Stomach (tissue), 19 donors: ENCODE data around the gene GRSF1. TPM values are rescaled to one million over a fixed set of nuclear protein-coding genes. Genes with fewer than 3 reads are reported as not detected.

Experiments
- DNase-seq, 2 donors: peaks; one replicate each; pipeline versions ENCODE4 v3.0.0 to v3.0.0-alpha.2; 2013 to 2019
- H3K27ac ChIP-seq, 5 donors: fragments of 200-600 bp in 4 of 5; sonication (generic) in 4 of 5; one replicate each; pipeline ENCODE4 v1.5.1; 2013 to 2019; ENCODE audit warnings: mild to moderate bottlenecking in 1 of 5, moderate library complexity in 1 of 5
- H3K27me3 ChIP-seq, 3 donors: fragments of 200-600 bp; sonication (generic); one replicate each; pipeline ENCODE4 v1.5.1; 2017 to 2019; ENCODE audit warnings: mixed run types in 1 of 3
- H3K36me3 ChIP-seq, 4 donors: fragments of 200-600 bp; sonication (generic); 1 replicate in 3 of 4; 2 replicates in 1 of 4; pipeline ENCODE4 v1.5.1; 2016 to 2019
- H3K4me1 ChIP-seq, 4 donors: fragments of 200-600 bp; sonication (generic); one replicate each; pipeline ENCODE4 v1.5.1; 2016 to 2019
- H3K4me3 ChIP-seq, 4 donors: fragments of 200-600 bp; sonication (generic) in 3 of 4; one replicate each; pipeline ENCODE4 v1.5.1; 2016 to 2019; ENCODE audit warnings: mild to moderate bottlenecking in 1 of 4
- H3K9me3 ChIP-seq, 4 donors: fragments of 200-600 bp; sonication (generic); one replicate each; pipeline ENCODE4 v1.5.1; 2016 to 2019
- EP300 ChIP-seq: sonication (generic); formaldehyde crosslinking; IDR thresholded peaks from one replicate; pipeline ENCODE4 v1.6.1; 2017; ENCODE audit warnings: antibody characterized with exemption
- POLR2A ChIP-seq, 4 donors: fragments of 450-650 bp; IDR thresholded peaks; one replicate each; pipeline ENCODE4 v1.6.1; 2016; ENCODE audit warnings: antibody characterized with exemption in 4 of 4, control low read depth in 2 of 4, mild to moderate bottlenecking in 1 of 4, moderate library complexity in 1 of 4
- POLR2AphosphoS5 ChIP-seq, 3 donors: sonication (generic); formaldehyde crosslinking; IDR thresholded peaks; one replicate each; pipeline ENCODE4 v1.6.1; 2016; ENCODE audit warnings: antibody characterized with exemption in 3 of 3
- WGBS, 5 donors: extraction: QIAGEN DNeasy Blood & Tissue Kit in 3 of 5; methylation state at CpG; one replicate each; pipeline versions ENCODE4 v1.1.5 to v1.1.7; 2013 to 2018; 5-methylcytosine and 5-hydroxymethylcytosine counted together
- intact Hi-C: fragments of 100-400 bp; cut with DNase I; formaldehyde crosslinking; loops from one replicate; pipeline ENCODE4 v1.15.1; 2023; ENCODE audit warnings: low total_unique reads
- long read RNA-seq, 10 donors: transcript quantifications; one replicate each; lab custom pipeline, GENCODE V29; 2026
- polyA plus RNA-seq, 3 donors: library from polyadenylated mRNA; stranded (reverse); fragments of 200-250 nt; gene quantifications; one replicate each; pipeline ENCODE4 v1.2.3, GENCODE V29; 2013
- total RNA-seq, 5 donors: library from RNA; depleted of rRNA; stranded (reverse); fragments of >200 nt; gene quantifications; one replicate each; pipeline versions ENCODE4 v1.1.0 to v1.2.3, GENCODE V29; 2014 to 2016
- TF ChIP-seq, protein P1 (sequence below), 7 experiments: fragments of 450-650 bp in 4 of 7; fragments of 200-600 bp in 3 of 7; sonication (generic) in 3 of 7; IDR thresholded peaks; one replicate each; pipeline ENCODE4 v1.5.1; 2016 to 2019; ENCODE audit warnings: antibody characterized with exemption in 7 of 7, control low read depth in 2 of 7, mild to moderate bottlenecking in 1 of 7
- donor health status: healthy with polysubstance abuse.
- donor health status: Bipolar disorder and iron deficiency.
- donor health status: healthy.

The GRSF1 gene, protein sequence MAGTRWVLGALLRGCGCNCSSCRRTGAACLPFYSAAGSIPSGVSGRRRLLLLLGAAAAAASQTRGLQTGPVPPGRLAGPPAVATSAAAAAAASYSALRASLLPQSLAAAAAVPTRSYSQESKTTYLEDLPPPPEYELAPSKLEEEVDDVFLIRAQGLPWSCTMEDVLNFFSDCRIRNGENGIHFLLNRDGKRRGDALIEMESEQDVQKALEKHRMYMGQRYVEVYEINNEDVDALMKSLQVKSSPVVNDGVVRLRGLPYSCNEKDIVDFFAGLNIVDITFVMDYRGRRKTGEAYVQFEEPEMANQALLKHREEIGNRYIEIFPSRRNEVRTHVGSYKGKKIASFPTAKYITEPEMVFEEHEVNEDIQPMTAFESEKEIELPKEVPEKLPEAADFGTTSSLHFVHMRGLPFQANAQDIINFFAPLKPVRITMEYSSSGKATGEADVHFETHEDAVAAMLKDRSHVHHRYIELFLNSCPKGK
- total RNA-seq: 10 to 100 TPM; 24.0 to 86.5 (median 60.0) TPM
- 10 to 100 TPM; 40.4 to 61.6 (median 52.9) TPM for polyA plus RNA-seq
- long read RNA-seq, donor 1, full-length matches to known transcripts: 8 of 8 reads
- long read RNA-seq, donor 1, partial matches to known transcripts: 0 of 8 reads
- long read RNA-seq, donor 1, other reads (novel, unspliced or antisense): 0 of 8 reads
- long read RNA-seq, donor 2, full-length matches to known transcripts: 5 of 5 reads
- long read RNA-seq, donor 2, partial matches to known transcripts: 0 of 5 reads
- long read RNA-seq, donor 2, other reads (novel, unspliced or antisense): 0 of 5 reads
- long read RNA-seq, donor 3, full-length matches to known transcripts: 13 of 18 reads
- long read RNA-seq, donor 3, partial matches to known transcripts: 5 of 18 reads
- long read RNA-seq, donor 3, other reads (novel, unspliced or antisense): 0 of 18 reads
- long read RNA-seq, donor 4, full-length matches to known transcripts: 1 of 1 reads
- long read RNA-seq, donor 4, partial matches to known transcripts: 0 of 1 reads
- long read RNA-seq, donor 4, other reads (novel, unspliced or antisense): 0 of 1 reads
- long read RNA-seq, donor 5, full-length matches to known transcripts: 15 of 15 reads
- long read RNA-seq, donor 5, partial matches to known transcripts: 0 of 15 reads
- long read RNA-seq, donor 5, other reads (novel, unspliced or antisense): 0 of 15 reads
- long read RNA-seq, donor 6: 0 reads
- long read RNA-seq, donor 7, full-length matches to known transcripts: 17 of 22 reads
- long read RNA-seq, donor 7, partial matches to known transcripts: 0 of 22 reads
- long read RNA-seq, donor 7, other reads (novel, unspliced or antisense): 5 of 22 reads
- long read RNA-seq, donor 8, full-length matches to known transcripts: 17 of 17 reads
- long read RNA-seq, donor 8, partial matches to known transcripts: 0 of 17 reads
- long read RNA-seq, donor 8, other reads (novel, unspliced or antisense): 0 of 17 reads
- long read RNA-seq, donor 9, full-length matches to known transcripts: 10 of 10 reads
- long read RNA-seq, donor 9, partial matches to known transcripts: 0 of 10 reads
- long read RNA-seq, donor 9, other reads (novel, unspliced or antisense): 0 of 10 reads
- long read RNA-seq, donor 10, full-length matches to known transcripts: 12 of 12 reads
- long read RNA-seq, donor 10, partial matches to known transcripts: 0 of 12 reads
- long read RNA-seq, donor 10, other reads (novel, unspliced or antisense): 0 of 12 reads

DNA sequence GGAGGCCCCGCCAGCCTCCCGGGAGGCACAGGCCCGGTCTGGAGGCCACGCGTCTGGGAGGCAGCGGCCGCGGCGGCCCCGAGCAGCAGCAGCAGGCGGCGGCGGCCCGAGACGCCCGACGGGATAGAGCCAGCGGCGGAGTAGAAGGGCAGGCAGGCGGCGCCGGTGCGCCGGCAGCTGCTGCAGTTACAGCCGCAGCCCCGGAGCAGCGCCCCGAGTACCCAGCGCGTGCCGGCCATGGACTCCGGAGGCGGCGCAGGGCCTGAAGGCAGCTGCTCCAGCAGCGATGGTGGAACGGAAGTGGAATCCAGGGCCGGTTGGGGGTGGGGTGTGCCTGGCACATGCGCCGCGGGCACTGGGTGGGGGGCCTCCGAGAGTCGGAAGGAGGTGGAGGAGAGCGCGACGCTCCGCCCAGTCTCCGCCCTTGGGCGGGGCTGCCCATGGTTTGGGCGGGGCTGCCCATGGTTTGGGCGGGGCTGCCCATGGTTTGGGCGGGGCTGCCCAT is at the start of gene GRSF1:
TSS of gene GRSF1 (minus strand) at position 302 of the 505 bp plus-strand sequence. CDS start at position 239, 63 bp downstream.
- peaks cover 4 to 47% (median 24%) of the 10 kb centered on the region in 4 donors for H3K4me1 ChIP-seq
- H3K27me3 ChIP-seq: no peaks in the 10 kb centered on the region
- 0 to 2% (median 0%) methylated on average over 24 to 49 of the region's 51 CpGs; no CpG with 5 or more reads in 1 of the 5 donors for WGBS, 5 donors
- intact Hi-C loops: loop anchor here (10.0 kb wide), 1 partner anchor 155 kb away; the partner anchor contains the start of gene DCK
- peak within 1 kb of the TSS; percentile 78 to 94 (median 89) for H3K4me3 ChIP-seq
- DNase-seq: peak; percentile 94 to 97
- H3K9me3 ChIP-seq: no peaks in the 10 kb centered on the region
- peaks cover 4 to 13% (median 12%) of the 10 kb centered on the region in 4 donors for H3K36me3 ChIP-seq
- H3K27ac ChIP-seq: peak within 1 kb of the TSS; percentile 95 to 99 (median 97)
- TF ChIP-seq EP300 (no peak), POLR2A (IDR thresholded peaks at IDR 0.05) (peak in 1 of 4 donors; percentile 67), POLR2AphosphoS5 (IDR thresholded peaks at IDR 0.05) (peak in 2 of 3 donors; percentile 81 to 84)
- TF ChIP-seq, protein P1, sequence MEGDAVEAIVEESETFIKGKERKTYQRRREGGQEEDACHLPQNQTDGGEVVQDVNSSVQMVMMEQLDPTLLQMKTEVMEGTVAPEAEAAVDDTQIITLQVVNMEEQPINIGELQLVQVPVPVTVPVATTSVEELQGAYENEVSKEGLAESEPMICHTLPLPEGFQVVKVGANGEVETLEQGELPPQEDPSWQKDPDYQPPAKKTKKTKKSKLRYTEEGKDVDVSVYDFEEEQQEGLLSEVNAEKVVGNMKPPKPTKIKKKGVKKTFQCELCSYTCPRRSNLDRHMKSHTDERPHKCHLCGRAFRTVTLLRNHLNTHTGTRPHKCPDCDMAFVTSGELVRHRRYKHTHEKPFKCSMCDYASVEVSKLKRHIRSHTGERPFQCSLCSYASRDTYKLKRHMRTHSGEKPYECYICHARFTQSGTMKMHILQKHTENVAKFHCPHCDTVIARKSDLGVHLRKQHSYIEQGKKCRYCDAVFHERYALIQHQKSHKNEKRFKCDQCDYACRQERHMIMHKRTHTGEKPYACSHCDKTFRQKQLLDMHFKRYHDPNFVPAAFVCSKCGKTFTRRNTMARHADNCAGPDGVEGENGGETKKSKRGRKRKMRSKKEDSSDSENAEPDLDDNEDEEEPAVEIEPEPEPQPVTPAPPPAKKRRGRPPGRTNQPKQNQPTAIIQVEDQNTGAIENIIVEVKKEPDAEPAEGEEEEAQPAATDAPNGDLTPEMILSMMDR (IDR thresholded peaks at IDR 0.05): no peak

DNA sequence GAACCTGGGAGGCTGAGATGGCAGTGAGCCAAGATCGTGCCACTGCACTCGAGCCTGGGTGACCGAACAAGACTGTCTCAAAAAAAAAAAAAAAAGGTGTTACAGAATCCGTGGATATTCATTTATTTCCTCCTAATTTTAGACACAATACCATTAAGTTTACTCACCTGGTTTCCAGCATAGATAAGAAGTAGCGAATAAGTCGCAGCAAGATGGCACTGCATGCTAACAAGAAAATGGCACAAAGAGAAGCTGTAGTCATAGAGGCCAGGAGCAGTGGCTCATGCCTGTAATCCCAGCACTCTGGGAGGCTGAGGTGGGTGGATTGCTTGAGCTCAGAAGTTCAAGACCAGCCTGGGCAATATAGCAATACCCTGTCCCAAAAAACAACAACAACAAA is 45.5 kb upstream of the GRSF1 start:
- 27 to 51% (median 37%) methylated on average over 6 of the region's 6 CpGs for WGBS, 5 donors
- Histone ChIP-seq H3K9me3 (no peaks in the 10 kb centered on the region), H3K4me3 (no peak overlapping the region), H3K27ac (no peak overlapping the region), H3K27me3 (no peaks in the 10 kb centered on the region), H3K36me3 (no peaks in the 10 kb centered on the region), H3K4me1 (no peaks in the 10 kb centered on the region)
- TF ChIP-seq EP300: no peak
- no peak for TF ChIP-seq POLR2A (IDR thresholded peaks at IDR 0.05)
- TF ChIP-seq POLR2AphosphoS5 (IDR thresholded peaks at IDR 0.05): no peak
- TF ChIP-seq, protein P1 (IDR thresholded peaks at IDR 0.05): no peak
- intact Hi-C loops: no loop called here
- no peak for DNase-seq

DNA sequence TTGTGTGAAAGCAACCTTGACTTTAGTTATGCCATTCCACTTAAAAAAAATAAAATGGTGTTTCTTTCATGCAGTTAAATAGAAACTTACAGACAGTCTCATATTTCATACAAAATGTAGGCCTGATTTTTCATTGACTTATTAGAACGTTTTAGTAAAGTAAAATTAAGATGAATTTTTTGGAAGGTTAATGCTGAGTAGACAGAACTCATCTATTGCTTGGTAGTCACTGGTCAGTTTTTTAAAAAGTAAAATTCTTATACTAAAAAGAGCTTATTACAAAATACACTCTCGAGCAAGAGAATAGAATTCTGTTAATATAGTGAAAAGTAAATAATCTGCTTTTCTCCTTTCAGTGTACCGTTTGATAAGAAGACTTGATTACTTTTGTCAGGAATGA is 41.0 kb upstream of the GRSF1 start:
- Histone ChIP-seq H3K27ac (no peak overlapping the region), H3K36me3 (no peaks in the 10 kb centered on the region), H3K27me3 (no peaks in the 10 kb centered on the region), H3K9me3 (no peaks in the 10 kb centered on the region), H3K4me3 (no peak overlapping the region), H3K4me1 (no peaks in the 10 kb centered on the region)
- DNase-seq: no peak
- TF ChIP-seq POLR2AphosphoS5 (IDR thresholded peaks at IDR 0.05) (no peak), POLR2A (IDR thresholded peaks at IDR 0.05) (no peak), EP300 (no peak)
- TF ChIP-seq, protein P1 (IDR thresholded peaks at IDR 0.05): no peak
- 24 to 53% (median 38%) methylated on average over 3 of the region's 3 CpGs for WGBS, 5 donors
- intact Hi-C loops: no loop called here
